MM.1S (cell line): ENCODE measurements around the gene CHSY1.
"Not testable (repeated sequence)": the region's sequence is repeated elsewhere in the genome, so short reads cannot be mapped to it uniquely, and the experiment has no call there.

Experiments used
- DNase-seq: peaks from one replicate; pipeline ENCODE4 v3.0.0-alpha.2; 2015
- H2AFZ ChIP-seq: fragments of 300-600 bp; sonication (generic); 2 replicates; pipeline ENCODE4 v1.6.0; 2016; ENCODE audit warnings: antibody characterized with exemption, low read length
- H3F3A ChIP-seq: fragments of 300-600 bp; sonication (generic); 2 replicates; pipeline ENCODE4 v1.6.1; 2016; ENCODE audit warnings: mild to moderate bottlenecking, antibody characterized with exemption, low read length, moderate library complexity, mixed read lengths; ENCODE audit not compliant: insufficient read depth
- H3K27ac ChIP-seq: fragments of 300-600 bp; sonication (generic); 2 replicates; pipeline ENCODE4 v1.5.1; 2016; ENCODE audit warnings: mild to moderate bottlenecking, low read length
- H3K27me3 ChIP-seq: fragments of 300-600 bp; sonication (generic); replicated peaks from 2 replicates; pipeline ENCODE4 v1.6.0; 2016; ENCODE audit warnings: low read length; ENCODE audit not compliant: insufficient read depth
- H3K36me3 ChIP-seq: fragments of 300-600 bp; sonication (generic); replicated peaks from 2 replicates; pipeline ENCODE4 v1.6.1; 2016; ENCODE audit warnings: mild to moderate bottlenecking, low read length, mixed read lengths; ENCODE audit not compliant: insufficient read depth
- H3K4me1 ChIP-seq: fragments of 300-600 bp; sonication (generic); 2 replicates; pipeline ENCODE4 v1.6.1; 2016; ENCODE audit warnings: low read length, mixed read lengths
- H3K4me2 ChIP-seq: fragments of 300-600 bp; sonication (generic); 2 replicates; pipeline ENCODE4 v1.6.0; 2016; ENCODE audit warnings: low read depth, low read length
- H3K4me3 ChIP-seq: fragments of 300-600 bp; sonication (generic); 2 replicates; pipeline ENCODE4 v1.5.1; 2016; ENCODE audit warnings: low read length, mixed read lengths
- H3K79me2 ChIP-seq: fragments of 300-600 bp; sonication (generic); 2 replicates; pipeline ENCODE4 v1.6.1; 2016; ENCODE audit warnings: mixed run types, low read length, mixed read lengths
- H3K9ac ChIP-seq: fragments of 300-600 bp; sonication (generic); 2 replicates; pipeline ENCODE4 v1.6.1; 2016; ENCODE audit warnings: low read length, mixed read lengths
- H3K9me2 ChIP-seq: fragments of 300-600 bp; sonication (generic); replicated peaks from 2 replicates; pipeline ENCODE4 v1.6.1; 2016; ENCODE audit warnings: mild to moderate bottlenecking, low read length, mixed read lengths; ENCODE audit not compliant: insufficient read depth
- H3K9me3 ChIP-seq: fragments of 300-600 bp; sonication (generic); replicated peaks from 2 replicates; pipeline ENCODE4 v1.6.1; 2016; ENCODE audit warnings: mild to moderate bottlenecking, low read length, mixed read lengths; ENCODE audit not compliant: insufficient read depth
- H4K20me1 ChIP-seq: fragments of 300-600 bp; sonication (generic); 2 replicates; pipeline ENCODE4 v1.6.1; 2016; ENCODE audit warnings: mild to moderate bottlenecking, low read length, moderate library complexity, mixed read lengths; ENCODE audit not compliant: insufficient read depth
- EZH2 ChIP-seq: fragments of 300-600 bp; sonication (generic); optimal IDR thresholded peaks from 2 replicates; pipeline ENCODE3; 2017; ENCODE audit warnings: low read depth, mild to moderate bottlenecking, antibody characterized with exemption, low read length, mixed read lengths
- EZH2phosphoT487 ChIP-seq: fragments of 300-600 bp; sonication (generic); IDR thresholded peaks from 2 replicates; pipeline ENCODE4 v1.6.1; 2018; ENCODE audit warnings: antibody characterized with exemption, low read length
- TF ChIP-seq, protein P1 (sequence below): fragments of 300-600 bp; sonication (generic); IDR thresholded peaks from 2 replicates; pipeline ENCODE4 v1.5.1; 2016; ENCODE audit warnings: antibody characterized with exemption, low read length, mixed read lengths

The CHSY1 gene

DNA sequence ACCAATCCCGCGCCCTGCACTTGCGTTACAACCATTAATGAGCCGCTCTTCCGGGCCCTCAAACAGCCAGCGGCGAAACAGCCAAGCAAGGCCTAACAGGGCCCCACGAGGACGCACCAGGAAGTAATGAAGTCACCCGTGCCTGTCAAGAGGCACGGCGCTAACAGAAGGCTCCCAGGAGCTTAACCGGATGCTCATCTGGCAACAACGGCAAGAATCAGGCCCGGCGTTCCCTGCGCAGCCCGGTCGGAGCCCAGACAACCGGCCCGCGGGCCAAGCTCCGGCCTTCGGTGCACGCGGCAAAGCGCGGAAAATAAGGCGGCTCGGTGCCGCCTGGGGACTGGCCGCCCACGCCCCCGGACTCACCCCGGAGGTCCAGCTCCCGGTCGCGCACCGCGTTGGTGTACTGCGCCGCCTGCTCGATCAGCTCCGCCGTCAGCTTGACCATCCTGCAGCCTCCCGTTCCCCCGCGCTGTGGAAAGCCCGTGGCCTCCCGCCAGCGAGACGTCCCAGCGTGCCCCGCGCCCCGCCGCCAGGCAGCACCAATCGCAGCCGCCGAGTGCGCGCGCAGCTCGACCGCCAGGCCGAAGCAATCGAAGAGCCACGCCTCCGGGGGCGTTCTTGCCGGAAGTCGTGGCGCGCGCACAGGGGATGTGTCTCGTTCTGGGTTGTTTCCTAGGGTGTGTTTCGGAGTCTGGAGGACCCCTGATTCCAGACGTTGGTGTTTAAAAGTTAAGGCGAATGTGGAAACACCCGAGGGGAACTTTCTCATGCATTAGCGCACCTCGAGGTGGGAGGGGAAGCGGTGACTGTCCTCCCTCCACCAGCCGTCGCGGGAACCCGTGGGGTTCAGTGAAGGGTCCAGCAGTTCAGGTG lies 43.1 kb upstream of the CHSY1 start, which contains the start of gene SNRPA1:
Gene SNRPA1, minus strand, starts transcription at position 518 of the 876 bp plus-strand sequence. Its CDS starts 70 bp downstream, at position 448.
- Histone ChIP-seq H2AFZ (peak within 1 kb of the TSS; percentile 84), H3K9me2 (no peaks in the 10 kb centered on the region)

DNA sequence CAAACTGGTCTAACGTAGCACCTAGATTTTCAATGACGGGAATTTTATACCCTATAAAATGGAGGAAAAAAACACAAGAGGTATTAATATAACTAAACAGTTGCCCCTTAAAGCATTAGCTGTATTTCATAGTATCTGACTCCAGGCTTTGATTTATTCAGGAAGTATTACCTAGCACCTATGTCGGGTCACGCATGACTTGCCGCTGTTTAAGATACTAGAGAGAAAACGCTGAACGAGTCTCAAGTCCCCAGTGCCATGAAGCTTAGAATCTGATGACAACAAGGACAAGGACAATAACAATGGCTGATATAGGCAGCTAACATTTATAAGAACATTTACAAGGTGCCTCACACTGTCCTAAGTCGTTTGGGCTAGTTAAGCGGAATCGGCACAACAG lies 41.3 kb upstream of the CHSY1 start:
- peak overlapping the region; percentile 74 for H3K4me2 ChIP-seq
- no peak overlapping the region for H2AFZ ChIP-seq
- no peaks in the 10 kb centered on the region for H3K9me3 ChIP-seq
- H3K9me2 ChIP-seq: no peaks in the 10 kb centered on the region
- no peaks in the 10 kb centered on the region for H3K27me3 ChIP-seq
- TF ChIP-seq, protein P1, sequence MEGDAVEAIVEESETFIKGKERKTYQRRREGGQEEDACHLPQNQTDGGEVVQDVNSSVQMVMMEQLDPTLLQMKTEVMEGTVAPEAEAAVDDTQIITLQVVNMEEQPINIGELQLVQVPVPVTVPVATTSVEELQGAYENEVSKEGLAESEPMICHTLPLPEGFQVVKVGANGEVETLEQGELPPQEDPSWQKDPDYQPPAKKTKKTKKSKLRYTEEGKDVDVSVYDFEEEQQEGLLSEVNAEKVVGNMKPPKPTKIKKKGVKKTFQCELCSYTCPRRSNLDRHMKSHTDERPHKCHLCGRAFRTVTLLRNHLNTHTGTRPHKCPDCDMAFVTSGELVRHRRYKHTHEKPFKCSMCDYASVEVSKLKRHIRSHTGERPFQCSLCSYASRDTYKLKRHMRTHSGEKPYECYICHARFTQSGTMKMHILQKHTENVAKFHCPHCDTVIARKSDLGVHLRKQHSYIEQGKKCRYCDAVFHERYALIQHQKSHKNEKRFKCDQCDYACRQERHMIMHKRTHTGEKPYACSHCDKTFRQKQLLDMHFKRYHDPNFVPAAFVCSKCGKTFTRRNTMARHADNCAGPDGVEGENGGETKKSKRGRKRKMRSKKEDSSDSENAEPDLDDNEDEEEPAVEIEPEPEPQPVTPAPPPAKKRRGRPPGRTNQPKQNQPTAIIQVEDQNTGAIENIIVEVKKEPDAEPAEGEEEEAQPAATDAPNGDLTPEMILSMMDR: no peak
- TF ChIP-seq EZH2: no peak
- no peak for TF ChIP-seq EZH2phosphoT487
- peak overlapping the region; percentile 90 for H3K4me3 ChIP-seq
- no peak overlapping the region for H3K9ac ChIP-seq
- H3K27ac ChIP-seq: no peak overlapping the region
- H3K79me2 ChIP-seq: peaks cover 70% of the 10 kb centered on the region
- peaks cover 21% of the 10 kb centered on the region for H3K36me3 ChIP-seq
- H4K20me1 ChIP-seq: peaks cover 29% of the 10 kb centered on the region
- no peak for DNase-seq
- peaks cover 18% of the 10 kb centered on the region for H3F3A ChIP-seq
- H3K4me1 ChIP-seq: peaks cover 16% of the 10 kb centered on the region

More for the DNA sequence above, 43.1 kb upstream of the CHSY1 start, which contains the start of gene SNRPA1:
- Histone ChIP-seq H3K4me3 (peak within 1 kb of the TSS; percentile 90), H3K4me2 (peak within 1 kb of the TSS; percentile 80), H3K27ac (peak within 1 kb of the TSS; percentile 86), H3K9me3 (no peaks in the 10 kb centered on the region), H3K27me3 (no peaks in the 10 kb centered on the region), H3K36me3 (peaks cover 16% of the 10 kb centered on the region; the same call in 1 of the 2 replicates), H3K4me1 (peaks cover 16% of the 10 kb centered on the region), H3F3A (peaks cover 18% of the 10 kb centered on the region), H3K9ac (peak within 1 kb of the TSS; percentile 94), H3K79me2 (peaks cover 52% of the 10 kb centered on the region), H4K20me1 (peaks cover 25% of the 10 kb centered on the region)
- TF ChIP-seq, protein P1: no peak
- peak; percentile 98 for DNase-seq

DNA sequence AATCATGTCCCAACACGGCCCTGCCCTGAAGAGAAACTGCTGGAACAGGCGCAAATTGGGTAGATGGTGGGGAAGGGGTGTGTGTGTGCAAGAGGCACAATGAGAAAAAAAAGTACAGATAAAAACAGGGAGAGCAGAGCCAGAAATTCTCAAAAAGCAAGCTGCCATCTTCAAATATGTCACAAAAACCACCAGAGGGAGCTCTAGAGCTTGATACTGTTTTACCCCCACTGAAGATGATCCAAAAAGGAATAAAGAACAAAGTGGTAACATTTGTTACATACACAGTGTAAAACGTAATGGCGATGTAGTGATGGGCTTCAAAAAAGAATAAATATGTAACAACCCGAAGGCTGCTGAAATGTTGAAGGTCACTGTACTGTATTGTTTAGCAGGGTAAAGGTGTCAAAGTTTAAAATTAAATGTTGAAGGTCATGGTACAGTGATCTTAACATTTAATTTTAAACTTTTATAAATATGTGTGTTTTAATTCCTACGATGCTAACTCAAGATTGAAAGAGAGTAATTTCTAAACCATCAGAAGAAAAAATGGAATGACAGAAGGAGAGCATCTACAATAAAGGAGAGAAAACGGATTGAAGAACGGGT lies 37.2 kb upstream of the CHSY1 start:
- H3K36me3 ChIP-seq: peaks cover 40% of the 10 kb centered on the region
- H3K27me3 ChIP-seq: no peaks in the 10 kb centered on the region
- H3F3A ChIP-seq: peaks cover 10% of the 10 kb centered on the region
- peak; percentile 67 for DNase-seq
- H3K9me3 ChIP-seq: no peaks in the 10 kb centered on the region
- H3K9me2 ChIP-seq: no peaks in the 10 kb centered on the region
- no peak overlapping the region for H3K4me2 ChIP-seq
- H3K4me3 ChIP-seq: no peak overlapping the region
- peaks cover 90% of the 10 kb centered on the region for H3K79me2 ChIP-seq
- H4K20me1 ChIP-seq: peaks cover 35% of the 10 kb centered on the region
- H3K9ac ChIP-seq: no peak overlapping the region
- TF ChIP-seq EZH2phosphoT487 (no peak), EZH2 (no peak)
- TF ChIP-seq, protein P1: peak; percentile 70
- no peak overlapping the region for H3K27ac ChIP-seq
- no peak overlapping the region for H2AFZ ChIP-seq
- H3K4me1 ChIP-seq: peaks cover 10% of the 10 kb centered on the region

DNA sequence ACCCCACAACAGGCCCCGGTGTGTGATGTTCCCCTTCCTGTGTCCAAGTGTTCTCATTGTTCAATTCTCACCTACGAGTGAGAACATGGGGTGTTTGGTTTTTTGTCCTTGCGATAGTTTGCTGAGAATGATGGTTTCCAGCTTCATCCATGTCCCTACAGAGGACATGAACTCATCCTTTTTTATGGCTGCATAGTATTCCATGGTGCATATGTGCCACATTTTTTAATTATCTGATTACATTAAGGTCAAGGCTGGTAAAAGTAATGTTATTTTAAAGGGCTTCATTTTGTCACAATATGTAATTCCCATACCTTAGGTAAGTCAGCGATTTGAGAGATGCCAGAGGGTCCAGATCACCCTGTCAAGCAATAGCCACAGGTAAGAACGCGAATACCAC lies 35.5 kb upstream of the CHSY1 start:
- H2AFZ ChIP-seq, DNase-seq, H3K4me3 ChIP-seq, H3K27ac ChIP-seq, H3K9ac ChIP-seq, H3K9me3 ChIP-seq, H3K4me1 ChIP-seq, H3K27me3 ChIP-seq, H3K4me2 ChIP-seq, H3K9me2 ChIP-seq, H3F3A ChIP-seq: not testable (repeated sequence)
- Histone ChIP-seq H4K20me1 (peaks cover 22% of the 10 kb centered on the region), H3K36me3 (peaks cover 40% of the 10 kb centered on the region), H3K79me2 (peaks cover 82% of the 10 kb centered on the region)
